H1 (cell line): ENCODE results near the gene CD81. TPM values are rescaled to one million over a fixed set of nuclear protein-coding genes. Genes with fewer than 3 reads are reported as not detected.

Experiments used
- CTCF ChIA-PET: fragments of 300-600 bp; sonication (Branson Sonifier 250); formaldehyde crosslinking; loops from one replicate; lab custom pipeline; 2021; ENCODE audit not compliant: partially characterized antibody; lab: Charles Lee
- POLR2A ChIA-PET: fragments of 300-600 bp; sonication (Branson Sonifier 250); formaldehyde crosslinking; loops from one replicate; lab custom pipeline; 2021; ENCODE audit warnings: inconsistent platforms; ENCODE audit not compliant: partially characterized antibody; lab: Charles Lee
- DNase-seq, 2 experiments: peaks; one replicate each; pipeline versions ENCODE4 v3.0.0 to v3.0.0-alpha.2; 2010 to 2022; ENCODE audit warnings: low spot score in 2 of 2, low read depth in 1 of 2, mixed read lengths in 1 of 2
- FAIRE-seq: peaks from 2 replicates; lab custom pipeline; 2011; peaks lifted over from hg19 to GRCh38; lab: Jason Lieb, UNC
- H2AFZ ChIP-seq: 2 replicates; pipeline ENCODE4 v1.8.1; 2012; ENCODE audit warnings: low read length, inconsistent platforms
- H2AK5ac ChIP-seq: 2 replicates; pipeline ENCODE4 v1.6.1; 2013; ENCODE audit warnings: low read depth, low read length
- H2BK120ac ChIP-seq: replicated peaks from 2 replicates; pipeline ENCODE3; 2013; ENCODE audit warnings: low read depth, low read length, inconsistent platforms
- H2BK12ac ChIP-seq: 2 replicates; pipeline ENCODE4 v1.6.1; 2013; ENCODE audit warnings: low read depth, low read length
- H2BK15ac ChIP-seq: 2 replicates; pipeline ENCODE4 v1.6.1; 2013; ENCODE audit warnings: low read length
- H2BK20ac ChIP-seq: 2 replicates; pipeline ENCODE4 v1.6.1; 2013; ENCODE audit warnings: low read length
- H2BK5ac ChIP-seq: 2 replicates; pipeline ENCODE4 v1.6.1; 2013; ENCODE audit warnings: low read depth, low read length
- H3K14ac ChIP-seq: 2 replicates; pipeline ENCODE4 v1.6.1; 2013; ENCODE audit warnings: inconsistent platforms; ENCODE audit not compliant: insufficient read length
- H3K18ac ChIP-seq: 2 replicates; pipeline ENCODE4 v1.6.1; 2013; ENCODE audit warnings: low read length; ENCODE audit errors: extremely low read depth
- H3K23ac ChIP-seq: 2 replicates; pipeline ENCODE4 v1.6.1; 2013; ENCODE audit warnings: inconsistent platforms; ENCODE audit not compliant: insufficient read length
- H3K23me2 ChIP-seq: 2 replicates; pipeline ENCODE4 v1.6.1; 2013; ENCODE audit warnings: low read depth, low read length
- H3K27ac ChIP-seq: 2 replicates; pipeline ENCODE4 v1.6.1; 2011; ENCODE audit warnings: low read depth, low read length, inconsistent platforms
- H3K27me3 ChIP-seq, 4 experiments: replicated peaks in 1 of 4; 1 replicate in 1 of 4; 2 replicates in 3 of 4; pipeline versions ENCODE4 v1.6.1 to v1.8.1; 2011 to 2013; ENCODE audit warnings: low read length in 3 of 4, mild to moderate bottlenecking in 3 of 4, inconsistent platforms in 2 of 4, mixed read lengths in 2 of 4, moderate library complexity in 1 of 4; ENCODE audit not compliant: control insufficient read depth in 3 of 4, insufficient read depth in 3 of 4; ENCODE audit errors: extremely low read depth in 1 of 4
- H3K36me3 ChIP-seq, 4 experiments: 2 replicates each; pipeline versions ENCODE4 v1.6.1 to v1.8.1; 2011 to 2013; ENCODE audit warnings: mild to moderate bottlenecking in 4 of 4, low read length in 3 of 4, moderate library complexity in 2 of 4, control low read depth in 1 of 4, inconsistent platforms in 1 of 4; ENCODE audit not compliant: insufficient read depth in 4 of 4, control insufficient read depth in 2 of 4
- H3K4ac ChIP-seq: replicated peaks from 2 replicates; pipeline ENCODE3; 2013; ENCODE audit warnings: low read length, low read depth, mixed read lengths, inconsistent platforms; ENCODE audit not compliant: insufficient read length
- H3K4me1 ChIP-seq, 4 experiments: replicated peaks in 1 of 4; 1 replicate in 1 of 4; 2 replicates in 3 of 4; pipeline versions ENCODE4 v1.6.1 to v1.8.1; 2011 to 2013; ENCODE audit warnings: low read length in 3 of 4, inconsistent platforms in 2 of 4, mixed read lengths in 1 of 4; ENCODE audit not compliant: insufficient read depth in 4 of 4, control insufficient read depth in 3 of 4
- H3K4me2 ChIP-seq, 2 experiments: 2 replicates each; pipeline versions ENCODE4 v1.6.1 to v1.8.1; 2011 to 2013; ENCODE audit warnings: low read depth in 2 of 2, low read length in 2 of 2, control low read depth in 1 of 2, inconsistent platforms in 1 of 2, mild to moderate bottlenecking in 1 of 2; ENCODE audit not compliant: insufficient read depth in 1 of 2
- H3K4me3 ChIP-seq, 4 experiments: fragments of 200-600, 300-600 bp in 1 of 4; sonication (generic), shearing (Covaris generic), sonication (Bioruptor Twin) in 1 of 4; 2 replicates each; pipeline versions ENCODE4 v1.5.1 to v1.8.1; 2011 to 2016; ENCODE audit warnings: low read length in 4 of 4, low read depth in 3 of 4, control low read depth in 2 of 4, inconsistent platforms in 2 of 4, mild to moderate bottlenecking in 2 of 4, mixed read lengths in 1 of 4, moderate library complexity in 1 of 4; ENCODE audit not compliant: insufficient read depth in 2 of 4; ENCODE audit errors: extremely low read depth in 1 of 4
- H3K56ac ChIP-seq: replicated peaks from 2 replicates; pipeline ENCODE3; 2013; ENCODE audit warnings: low read depth, mild to moderate bottlenecking, mixed read lengths, low read length, inconsistent platforms; ENCODE audit not compliant: insufficient read length
- H3K79me1 ChIP-seq: 2 replicates; pipeline ENCODE4 v1.6.1; 2013; ENCODE audit warnings: low read depth, low read length, control low read depth
- H3K79me2 ChIP-seq, 2 experiments: 2 replicates each; pipeline versions ENCODE4 v1.6.1 to v1.8.1; 2012 to 2013; ENCODE audit warnings: low read length in 2 of 2, mild to moderate bottlenecking in 2 of 2, inconsistent platforms in 1 of 2; ENCODE audit not compliant: insufficient read depth in 2 of 2, control insufficient read depth in 1 of 2
- H3K9ac ChIP-seq, 4 experiments: replicated peaks in 1 of 4; 1 replicate in 1 of 4; 2 replicates in 3 of 4; pipeline versions ENCODE4 v1.6.1 to v1.8.1; 2011 to 2013; ENCODE audit warnings: low read depth in 3 of 4, low read length in 3 of 4, control low read depth in 2 of 4, mild to moderate bottlenecking in 2 of 4, moderate library complexity in 2 of 4, inconsistent platforms in 1 of 4; ENCODE audit errors: extremely low read depth in 1 of 4
- H3K9me3 ChIP-seq, 2 experiments: 2 replicates each; pipeline versions ENCODE4 v1.6.1 to v1.8.1; 2012 to 2013; ENCODE audit warnings: mild to moderate bottlenecking in 2 of 2, moderate library complexity in 2 of 2, control low read depth in 1 of 2, inconsistent platforms in 1 of 2, low read depth in 1 of 2, low read length in 1 of 2, mixed read lengths in 1 of 2; ENCODE audit not compliant: insufficient read depth in 2 of 2
- H4K20me1 ChIP-seq, 2 experiments: replicated peaks in 1 of 2; 2 replicates each; pipeline versions ENCODE3 to v1.8.1; 2011 to 2013; ENCODE audit warnings: inconsistent platforms in 2 of 2, low read length in 2 of 2, mild to moderate bottlenecking in 1 of 2; ENCODE audit not compliant: insufficient read depth in 2 of 2, control insufficient read depth in 1 of 2
- H4K5ac ChIP-seq: 2 replicates; pipeline ENCODE4 v1.6.1; 2013; ENCODE audit warnings: low read length, low read depth, mixed read lengths, inconsistent platforms; ENCODE audit not compliant: insufficient read length
- H4K8ac ChIP-seq: 2 replicates; pipeline ENCODE4 v1.8.0; 2013; ENCODE audit warnings: mild to moderate bottlenecking, moderate library complexity, low read length, inconsistent platforms; ENCODE audit not compliant: insufficient read depth; ENCODE audit errors: extremely low read depth
- H4K91ac ChIP-seq: replicated peaks from 2 replicates; pipeline ENCODE3; 2013; ENCODE audit warnings: low read length, mixed read lengths, inconsistent platforms; ENCODE audit not compliant: insufficient read length
- CEBPB ChIP-seq: IDR thresholded peaks from 2 replicates; pipeline ENCODE4 v1.6.1; 2012; ENCODE audit warnings: low read depth, low read length
- EP300 ChIP-seq, 2 experiments: IDR thresholded peaks; 1 replicate in 1 of 2; 2 replicates in 1 of 2; pipeline ENCODE4 v1.6.1; 2011 to 2012; ENCODE audit warnings: low read depth in 2 of 2, low read length in 2 of 2, mild to moderate bottlenecking in 2 of 2, borderline replicate concordance in 1 of 2, inconsistent platforms in 1 of 2, moderate library complexity in 1 of 2
- NANOG ChIP-seq: IDR thresholded peaks from 2 replicates; pipeline ENCODE4 v1.6.1; 2011; ENCODE audit warnings: low read length, low read depth, mild to moderate bottlenecking, inconsistent platforms; ENCODE audit not compliant: insufficient read depth, poor library complexity, severe bottlenecking
- POLR2A ChIP-seq, 2 experiments: IDR thresholded peaks; 1 replicate in 1 of 2; 2 replicates in 1 of 2; pipeline ENCODE4 v1.6.1; 2011; ENCODE audit warnings: low read depth in 2 of 2, low read length in 2 of 2, mild to moderate bottlenecking in 2 of 2; ENCODE audit errors: control extremely low read depth in 1 of 2
- RFX5 ChIP-seq: IDR thresholded peaks from 2 replicates; pipeline ENCODE4 v1.6.1; 2011; ENCODE audit warnings: low read depth, low read length, improper control_type of control experiment, borderline replicate concordance
- WGBS, 2 experiments: shearing (Covaris generic) in 1 of 2; methylation state at CpG; one replicate each; pipeline versions ENCODE4 v1.1.6 to v1.1.7; 2013 to 2015; ENCODE audit warnings: low lambda C conversion rate in 2 of 2, mixed read lengths in 2 of 2, inconsistent platforms in 1 of 2, low coverage in 1 of 2, missing lambda C conversion rate in 1 of 2; ENCODE audit not compliant: insufficient replicate concordance in 2 of 2, insufficient coverage in 1 of 2, insufficient read length in 1 of 2; ENCODE audit errors: extremely low coverage in 1 of 2, missing lambda C conversion rate in 1 of 2; 5-methylcytosine and 5-hydroxymethylcytosine counted together
- polyA plus RNA-seq, 7 experiments: library from polyadenylated mRNA; depleted of rRNA in 3 of 7; stranded (reverse) in 5 of 7; unstranded in 2 of 7; fragments of >200 nt in 5 of 7; fragments of 200-250 nt in 2 of 7; gene quantifications; 1 replicate in 5 of 7; 2 replicates in 1 of 7; 4 replicates in 1 of 7; pipeline versions ENCODE4 v1.2.1 to v1.2.3, GENCODE V29; 2011 to 2013; ENCODE audit warnings: missing spikeins in 2 of 7, mixed read lengths in 2 of 7
- total RNA-seq: library from RNA; stranded (reverse); fragmentation: NEBNext Ultra II Directional; extraction: Animal tissue kit (Norgen Biotek cat#: 25700); gene quantifications from 2 replicates; pipeline ENCODE4 v1.2.1, GENCODE V29; 2021

Gene CD81
- total and polyA plus RNA-seq, 2 of the 8 experiments (the other 6 are each of a cell fraction or from before 2014, with no cell fraction given) = 238 to 309 TPM

GRCh38 chr11:2406451-2406850 is 29.3 kb downstream of the CD81 start:
- TF ChIP-seq NANOG = no peak
- TF ChIP-seq CEBPB = no peak
- no peak for TF ChIP-seq RFX5
- no peak for TF ChIP-seq EP300 (IDR thresholded peaks at IDR 0.05; ENCODE audit: borderline replicate concordance in 1 of 2, low read depth in 2 of 2, low read length in 2 of 2)
- TF ChIP-seq POLR2A (IDR thresholded peaks at IDR 0.05; ENCODE audit: control extremely low read depth in 1 of 2, low read depth in 2 of 2, low read length in 2 of 2) = no peak
- TF ChIP-seq, all 59 proteins: peak for 0
- CTCF ChIA-PET = interaction anchor here (1.1 to 14.1 kb wide), 3 partner anchors 13 to 101 kb away, joined by 3 to 196 read pairs (median 64); no protein-coding TSS in a partner anchor
- Histone ChIP-seq H3K79me2 (peaks cover 0 to 8% of the 10 kb centered on the region in 2 experiments; a peak in 3 of 4 replicates), H3K9me3 (no peaks in the 10 kb centered on the region), H3K4me2 (no peak overlapping the region), H3K4ac (no peak overlapping the region), H2BK120ac (no peak overlapping the region), H4K8ac (peak overlapping the region; percentile 85; the same call in 1 of the 2 replicates), H3K23me2 (peaks cover 1% of the 10 kb centered on the region; the same call in 1 of the 2 replicates), H3K36me3 (peaks cover 2 to 14% (median 10%) of the 10 kb centered on the region in 4 experiments; a peak in 4 of 8 replicates), H3K27ac (no peak overlapping the region), H3K18ac (no peak overlapping the region), H4K5ac (no peak overlapping the region), H2BK20ac (no peak overlapping the region), H3K4me3 (no peak overlapping the region), H2BK12ac (no peak overlapping the region), H2BK15ac (peak overlapping the region; percentile 46; the same call in 1 of the 2 replicates), H4K91ac (no peak overlapping the region), H3K9ac (no peak overlapping the region), H3K27me3 (no peaks in the 10 kb centered on the region), H4K20me1 (peaks cover 3 to 5% of the 10 kb centered on the region in 2 experiments), H2AFZ (no peak overlapping the region), H2AK5ac (no peak overlapping the region), H3K14ac (no peak overlapping the region), H2BK5ac (no peak overlapping the region), H3K56ac (no peak overlapping the region), H3K23ac (no peak overlapping the region), H3K4me1 (peaks cover 0 to 7% (median 3%) of the 10 kb centered on the region in 4 experiments; a peak in 5 of 7 replicates), H3K79me1 (no peaks in the 10 kb centered on the region; the same call in 1 of the 2 replicates)
- FAIRE-seq (no peak), DNase-seq (no peak)
- POLR2A ChIA-PET = interaction anchor here (3.4 kb wide), 1 partner anchor 13 kb away, joined by 17 read pairs; no protein-coding TSS in a partner anchor
- 85% methylated on average over 13 of the region's 14 CpGs; no CpG with 5 or more reads in 1 of the 2 experiments for WGBS, 2 experiments
